Kidney tubule cell (primary cell): ENCODE results near the gene SERPINA6.

ENCODE experiments used
- DNase-seq: peaks from one replicate; pipeline ENCODE4 v3.0.0-alpha.2; 2018; ENCODE audit warnings: low spot score

SERPINA6 gene

DNA sequence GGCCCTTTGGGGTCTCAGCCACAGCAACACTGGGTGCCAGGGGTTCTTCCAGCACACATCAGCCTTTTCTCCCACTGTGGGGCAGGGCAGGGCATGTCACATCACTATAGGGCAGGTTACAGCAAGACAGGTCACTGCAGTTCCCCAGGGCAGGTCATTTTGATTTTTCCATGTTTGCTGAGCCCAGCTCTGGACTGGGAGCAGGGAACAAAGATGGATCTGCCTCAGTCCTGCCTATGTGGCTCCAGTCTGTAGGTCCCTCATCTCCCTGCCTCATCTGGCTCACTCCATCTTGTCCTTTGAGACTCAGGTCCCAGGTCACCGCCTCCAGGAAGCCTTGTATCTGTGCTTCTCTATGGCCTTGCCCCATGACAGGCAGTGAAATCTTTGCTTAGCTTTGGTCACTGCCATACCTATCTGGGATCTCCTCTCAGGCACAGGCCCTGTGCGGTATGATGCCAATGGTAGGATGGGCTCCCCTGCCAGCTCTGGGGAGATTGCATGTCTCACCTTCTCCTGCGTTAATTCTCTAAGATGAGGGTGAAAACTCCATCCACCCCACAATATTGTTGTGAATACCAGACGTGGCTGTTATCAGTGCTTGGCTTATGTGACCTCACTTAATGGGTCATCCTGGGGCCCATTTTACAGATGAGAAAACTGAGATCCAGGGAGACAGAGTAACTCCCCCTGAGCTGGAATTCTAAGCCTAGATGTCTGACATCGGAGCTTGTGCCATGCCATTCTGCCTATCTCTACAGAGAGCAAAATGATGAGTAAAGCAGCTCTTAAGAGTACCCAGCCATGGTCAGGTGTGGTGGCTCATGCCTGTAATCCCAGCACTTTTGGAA lies 1.5 kb downstream of the SERPINA6 start:
- DNase-seq = no peak

DNA sequence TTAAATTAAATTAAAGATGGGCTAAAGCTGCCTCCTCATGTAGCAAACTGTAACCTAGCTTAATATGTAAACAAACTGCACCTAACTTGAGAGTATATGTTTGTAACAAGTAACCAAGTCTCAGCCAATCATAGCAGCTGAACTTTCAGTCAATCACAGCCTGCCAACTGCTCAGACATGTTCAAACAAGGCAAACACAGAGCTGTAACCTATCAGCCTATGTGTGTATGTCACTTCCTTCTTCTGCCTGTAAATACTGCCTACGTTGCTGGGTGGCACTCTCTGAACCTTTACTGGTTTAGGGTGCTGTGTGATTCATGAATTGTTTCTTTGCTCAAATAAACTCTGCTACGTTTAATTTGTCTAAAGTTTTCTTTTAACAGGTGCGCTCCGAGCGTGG lies 2.9 kb downstream of the SERPINA6 start:
- DNase-seq = peak; percentile 59

DNA sequence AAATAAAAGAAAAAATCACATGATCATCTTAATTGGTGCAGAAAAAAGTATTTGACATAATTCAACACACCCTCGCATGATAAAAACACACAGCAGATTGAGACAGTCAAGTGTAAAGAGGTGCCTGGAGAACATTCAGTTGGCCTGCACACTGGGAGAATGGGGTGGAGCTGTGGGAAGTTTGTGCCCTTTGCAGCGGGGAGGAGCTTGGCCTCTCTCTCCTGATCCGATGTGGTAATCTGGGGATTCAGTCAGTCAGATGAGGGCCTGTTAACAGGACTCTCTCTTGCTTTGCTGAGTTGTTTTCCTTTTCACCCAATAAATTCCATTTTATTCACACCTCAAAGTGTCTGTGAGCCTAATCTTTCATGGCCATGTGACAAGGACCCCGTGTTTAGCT lies 5.9 kb downstream of the SERPINA6 start:
- no peak for DNase-seq

DNA sequence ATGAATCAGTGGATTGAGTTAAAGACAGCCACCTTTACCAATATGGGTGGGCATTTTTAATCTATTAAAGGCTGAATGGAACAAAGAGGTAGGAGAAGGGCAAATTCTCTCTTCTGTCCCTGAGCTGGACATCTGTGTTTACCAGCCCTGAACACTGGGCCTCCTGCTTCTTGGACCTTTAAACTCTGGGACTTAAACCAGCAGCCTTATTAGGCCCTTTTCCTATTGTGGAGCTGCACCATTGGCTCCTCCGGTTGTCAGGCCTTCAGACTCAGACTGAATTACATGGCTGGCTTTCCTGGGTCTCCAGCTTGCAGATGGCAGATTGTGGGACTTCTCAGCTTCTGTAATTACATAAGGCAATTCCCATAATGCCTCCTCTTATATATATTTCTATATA lies 6.4 kb downstream of the SERPINA6 start:
- no peak for DNase-seq

DNA sequence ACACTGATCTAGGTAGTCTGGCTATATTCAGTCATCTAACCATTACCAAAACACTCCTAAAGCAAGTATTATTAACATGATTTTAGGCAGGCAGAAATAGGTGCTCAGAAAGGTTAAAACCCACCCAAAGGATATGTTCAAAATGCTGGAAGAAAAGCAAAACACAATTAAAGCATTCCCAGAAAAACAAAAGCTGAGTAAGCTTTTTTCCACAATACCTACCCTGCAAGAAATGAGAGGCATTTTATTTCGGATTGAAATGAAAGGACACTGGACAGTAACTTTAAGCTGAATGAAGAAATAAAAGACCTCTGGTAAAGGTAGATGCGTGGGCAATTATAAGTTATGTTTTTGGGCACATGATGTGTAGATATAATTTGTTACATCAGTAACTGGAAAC lies 8.2 kb downstream of the SERPINA6 start:
- DNase-seq = no peak

DNA sequence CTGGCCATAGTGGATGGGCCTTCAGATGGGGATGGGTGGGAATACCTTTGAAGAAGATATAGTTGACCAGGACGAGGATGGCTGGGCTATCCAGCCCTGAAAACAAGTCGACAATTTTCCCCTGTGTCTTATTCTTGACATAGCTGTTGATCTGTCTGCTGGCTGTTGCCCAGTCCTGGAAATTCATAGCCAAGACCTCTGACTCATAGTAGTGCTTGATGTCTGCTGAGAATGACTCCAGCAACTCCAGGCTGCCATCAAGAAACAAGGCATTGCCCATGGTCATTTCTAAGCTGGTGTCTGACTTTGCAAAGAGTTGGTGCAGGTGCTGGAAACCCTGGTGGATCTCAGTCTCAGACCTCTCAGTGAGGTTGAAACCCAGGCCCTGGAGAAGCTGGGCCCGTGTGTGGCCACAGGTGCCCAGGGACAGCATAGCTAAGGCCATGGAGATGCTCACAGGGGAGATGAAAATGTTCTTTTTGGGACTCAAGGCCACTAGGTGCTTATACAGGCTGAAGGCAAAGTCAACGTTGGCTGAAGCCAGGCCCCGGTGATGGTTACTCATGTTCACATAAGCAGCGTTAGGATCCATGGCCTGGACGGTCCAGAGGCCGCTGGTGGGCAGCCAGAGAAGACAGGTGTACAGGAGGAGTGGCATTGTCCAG lies 9.0 kb downstream of the SERPINA6 start:
- DNase-seq = peak; percentile 43

DNA sequence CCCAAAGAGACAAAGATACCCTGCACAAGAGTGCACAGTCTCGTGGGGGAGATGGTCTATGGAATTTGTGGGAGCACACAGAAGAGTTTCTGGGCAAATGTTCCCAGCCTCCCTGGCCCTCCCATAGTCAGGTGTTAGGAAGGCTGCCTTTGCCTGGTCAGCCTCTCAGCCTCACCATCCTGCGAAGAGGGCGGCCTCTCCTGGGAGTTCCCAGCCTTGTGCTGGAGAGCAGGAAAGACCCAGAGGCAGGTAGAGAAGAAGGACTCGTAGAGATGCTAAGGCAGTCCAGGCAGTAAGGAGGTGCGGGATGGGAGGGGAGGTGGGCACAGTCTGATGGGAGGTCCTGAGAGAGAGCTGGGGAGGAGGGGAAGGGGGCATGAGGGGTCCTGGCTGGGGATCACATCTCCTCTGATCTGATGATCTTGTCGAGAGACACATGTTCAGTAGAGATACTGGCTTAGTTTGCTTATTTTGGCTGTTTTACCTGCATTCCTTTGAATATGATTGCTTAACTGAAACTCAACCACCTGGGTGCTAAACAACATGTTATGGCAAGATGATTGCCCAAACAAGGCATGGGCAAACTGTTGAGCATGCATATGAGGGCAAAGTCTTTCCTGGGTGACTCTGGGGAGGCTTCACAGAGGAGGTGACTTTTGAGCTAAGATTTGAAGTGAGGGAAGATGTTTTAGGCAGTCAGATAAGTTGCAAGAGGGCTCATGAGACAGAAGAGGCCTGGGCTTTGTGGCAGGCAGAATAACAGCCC lies 10.5 kb downstream of the SERPINA6 start:
- DNase-seq = no peak

DNA sequence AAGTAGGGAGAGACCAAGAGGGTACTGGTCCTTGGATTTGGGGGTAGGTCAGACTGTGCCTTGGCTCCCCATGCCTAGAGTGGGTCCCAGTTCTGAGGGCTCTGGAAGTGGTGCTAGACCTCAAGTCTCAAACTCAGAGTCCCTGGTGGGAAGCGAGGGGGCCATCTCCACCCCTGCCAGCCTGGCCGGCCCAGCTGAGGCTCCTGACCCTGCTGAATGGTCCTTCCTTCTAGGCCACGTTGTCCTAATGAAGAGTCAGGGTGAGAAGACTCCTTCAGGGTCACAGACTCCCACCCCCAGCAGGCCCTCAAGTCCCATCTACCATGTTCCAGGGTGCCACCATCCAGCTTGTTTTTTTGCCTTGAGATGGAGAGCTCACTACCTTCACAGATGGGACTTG lies 12.9 kb downstream of the SERPINA6 start:
- no peak for DNase-seq

DNA sequence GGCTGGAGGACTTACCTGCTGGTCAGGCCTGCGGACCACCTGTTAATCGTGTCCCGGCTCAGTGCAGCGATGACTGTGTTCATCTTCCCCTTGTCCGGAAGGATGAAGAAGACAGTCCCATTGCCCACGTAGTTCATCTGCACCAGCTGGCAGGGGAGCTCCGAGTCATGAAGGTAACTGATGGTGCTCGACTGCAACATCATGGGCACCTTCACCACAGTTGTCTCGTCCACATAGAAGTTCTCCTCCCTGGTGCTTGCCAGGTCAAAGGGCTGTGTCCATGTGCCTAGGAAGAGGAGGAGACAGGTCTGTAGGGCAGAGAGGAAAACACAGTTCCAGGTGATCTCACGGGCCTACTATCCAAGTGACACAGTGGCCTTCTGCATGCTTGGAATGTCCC lies 13.4 kb downstream of the SERPINA6 start:
- no peak for DNase-seq

DNA sequence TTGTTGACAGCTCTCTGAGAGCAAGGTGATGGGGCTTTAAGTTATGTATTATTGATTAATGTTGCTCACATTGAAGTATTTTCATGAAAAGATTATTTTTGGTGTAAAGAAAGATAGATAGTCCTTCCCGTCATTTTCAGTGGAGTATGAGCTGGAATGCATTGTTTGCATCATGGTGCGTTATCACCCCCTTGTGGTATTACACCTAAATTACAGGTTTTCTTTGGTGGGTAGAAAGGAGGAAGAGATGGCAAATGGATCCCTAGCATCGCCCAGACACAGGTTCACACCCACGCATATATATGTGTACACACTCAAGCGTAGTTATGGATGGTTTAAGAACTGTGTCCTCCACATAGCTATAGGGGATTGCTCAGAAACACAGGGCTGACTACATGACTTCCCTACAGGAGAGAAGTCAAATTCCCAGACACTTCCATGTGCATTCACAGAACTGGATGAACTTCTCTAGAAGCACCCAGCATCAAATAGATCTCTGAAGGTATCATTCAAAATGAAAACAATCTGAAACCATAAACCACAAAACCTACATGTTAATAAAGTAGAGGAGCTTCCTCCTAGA lies 15.6 kb downstream of the SERPINA6 start:
- DNase-seq = no peak

DNA sequence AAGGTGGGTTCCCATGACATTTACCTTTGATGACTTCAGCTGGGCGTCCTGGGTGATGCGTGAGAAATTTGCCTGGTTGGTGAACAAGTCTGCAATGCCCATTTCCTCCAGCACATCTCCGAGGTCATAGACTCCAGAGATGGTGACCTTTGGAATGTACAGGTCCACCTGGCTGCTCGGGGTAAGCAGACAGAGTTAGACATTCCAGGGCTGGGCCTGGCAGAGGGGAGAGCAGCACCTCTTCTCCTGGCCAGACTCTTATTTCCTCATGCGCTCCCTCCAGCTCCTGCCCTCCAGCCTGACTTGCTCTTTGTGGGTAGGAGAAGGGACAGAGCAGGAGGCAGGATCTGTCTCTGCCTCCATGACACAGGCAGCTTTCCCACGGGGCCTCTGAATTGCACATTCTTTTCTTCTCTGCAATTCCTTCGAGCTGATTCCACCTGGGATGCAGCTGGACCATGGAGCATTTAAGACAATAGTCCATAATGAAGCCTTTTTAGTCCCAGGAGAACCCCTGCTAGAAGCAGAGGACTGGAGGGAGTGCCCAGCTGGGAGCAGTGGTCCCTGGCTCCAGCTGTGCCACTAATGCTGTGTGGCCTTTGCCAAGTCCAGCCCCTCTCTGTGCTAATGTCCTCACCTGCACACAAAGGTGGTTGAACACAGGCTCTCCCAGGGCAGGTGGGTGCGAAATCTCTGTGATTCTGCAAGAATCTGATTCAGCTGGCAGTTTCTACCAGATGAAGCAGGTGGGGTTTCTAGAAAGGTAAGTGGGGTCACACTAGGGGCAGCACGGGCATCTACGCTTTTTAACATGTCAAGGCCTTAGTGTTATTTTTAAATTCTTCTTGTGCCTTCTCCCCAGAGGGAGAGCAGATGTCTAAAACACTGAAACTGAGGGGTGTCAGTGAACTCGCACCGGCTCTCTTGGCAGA lies 16.8 kb downstream of the SERPINA6 start:
- no peak for DNase-seq

DNA sequence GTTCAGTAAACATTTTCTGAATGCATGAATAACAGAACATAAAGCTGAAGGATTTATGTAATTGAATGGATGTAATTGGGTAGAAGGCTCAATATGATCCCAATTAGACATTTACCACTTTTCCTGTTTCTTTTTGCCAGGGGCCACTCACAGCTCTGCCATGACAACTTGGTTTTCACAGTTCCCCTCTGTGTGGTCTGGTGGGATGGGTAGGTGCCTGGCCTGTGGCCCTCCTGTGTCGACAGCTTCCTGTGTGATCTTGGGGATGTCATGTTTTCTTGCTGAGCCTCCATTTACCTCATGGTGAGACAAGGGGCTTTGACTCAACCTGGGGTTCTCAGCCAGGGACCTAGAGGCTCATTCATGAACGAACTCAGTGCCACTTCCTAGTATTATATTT lies 17.5 kb downstream of the SERPINA6 start:
- no peak for DNase-seq

DNA sequence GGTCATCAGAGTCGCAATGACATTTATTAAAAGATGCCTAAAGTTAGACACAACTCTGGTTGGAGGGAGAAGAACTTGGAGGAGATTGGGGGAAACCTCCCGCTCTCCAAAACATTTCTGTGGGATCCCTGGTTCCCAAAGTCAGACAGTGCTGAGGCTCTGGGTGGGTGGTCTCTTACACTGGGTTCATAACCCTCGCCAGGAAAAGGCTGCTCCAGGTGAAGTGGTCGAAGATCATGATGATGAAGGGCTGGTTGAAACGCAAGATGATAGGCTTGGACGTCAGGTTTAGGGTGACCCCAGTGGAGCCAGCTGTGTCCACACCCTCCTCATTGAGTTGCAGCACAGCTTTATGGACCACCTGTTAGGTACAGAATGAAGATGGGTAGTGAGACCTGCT lies 18.9 kb downstream of the SERPINA6 start:
- no peak for DNase-seq

DNA sequence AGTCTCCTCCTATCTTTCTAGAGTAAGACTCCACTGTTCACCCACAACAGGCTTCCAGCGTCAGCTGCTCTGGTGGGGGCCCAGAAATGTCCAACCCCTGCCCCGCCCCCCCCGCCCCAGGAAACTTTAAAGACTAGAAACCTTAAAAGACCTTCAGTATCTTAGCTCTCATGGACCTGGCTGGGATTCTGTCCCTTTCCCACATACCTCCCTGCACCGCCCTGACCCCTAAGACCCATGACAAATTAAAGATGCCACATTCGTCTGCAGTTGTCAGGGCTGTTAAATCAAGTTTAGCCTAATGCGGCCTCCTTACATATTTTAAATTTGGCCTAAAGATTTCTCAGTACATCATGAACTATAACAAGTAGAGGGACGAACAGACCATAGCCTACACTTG lies 20.0 kb downstream of the SERPINA6 start:
- DNase-seq = no peak

DNA sequence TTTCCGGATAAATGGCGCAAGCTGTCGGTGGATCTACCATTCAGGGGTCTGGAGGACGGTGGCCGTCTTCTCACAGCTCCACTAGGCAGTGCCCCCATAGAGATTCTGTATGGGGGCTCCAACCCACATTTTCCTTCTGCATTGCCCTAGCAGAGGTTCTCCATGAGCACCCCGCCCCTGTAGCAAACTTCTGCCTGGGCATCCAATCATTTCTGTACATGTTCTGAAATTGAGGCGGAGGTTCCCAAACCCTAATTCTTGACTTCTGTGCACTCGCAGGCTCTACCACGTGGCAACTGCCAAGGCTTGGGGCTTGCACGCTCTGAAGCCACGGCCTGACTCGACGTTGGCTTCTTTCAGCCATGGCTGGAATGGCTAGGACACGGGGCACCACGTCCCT lies 25.0 kb downstream of the SERPINA6 start:
- no peak for DNase-seq

DNA sequence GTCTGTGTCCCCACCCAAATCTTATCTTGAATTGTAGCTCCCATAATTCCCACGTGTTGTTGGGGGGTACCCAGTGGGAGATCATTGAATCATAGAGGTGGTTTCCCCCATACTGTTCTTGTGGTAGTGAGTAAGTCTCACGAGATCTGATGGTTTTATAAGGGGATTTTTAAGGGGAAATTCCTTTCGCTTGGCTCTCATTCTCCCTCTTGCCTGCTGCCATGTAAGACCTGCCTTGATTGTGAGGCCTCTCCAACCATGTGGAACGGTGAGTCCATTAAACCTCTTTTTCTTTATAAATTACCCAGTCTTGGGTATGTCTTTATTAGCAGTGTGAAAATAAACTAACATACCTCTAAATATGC lies 27.0 kb downstream of the SERPINA6 start:
- peak; percentile 11 for DNase-seq

DNA sequence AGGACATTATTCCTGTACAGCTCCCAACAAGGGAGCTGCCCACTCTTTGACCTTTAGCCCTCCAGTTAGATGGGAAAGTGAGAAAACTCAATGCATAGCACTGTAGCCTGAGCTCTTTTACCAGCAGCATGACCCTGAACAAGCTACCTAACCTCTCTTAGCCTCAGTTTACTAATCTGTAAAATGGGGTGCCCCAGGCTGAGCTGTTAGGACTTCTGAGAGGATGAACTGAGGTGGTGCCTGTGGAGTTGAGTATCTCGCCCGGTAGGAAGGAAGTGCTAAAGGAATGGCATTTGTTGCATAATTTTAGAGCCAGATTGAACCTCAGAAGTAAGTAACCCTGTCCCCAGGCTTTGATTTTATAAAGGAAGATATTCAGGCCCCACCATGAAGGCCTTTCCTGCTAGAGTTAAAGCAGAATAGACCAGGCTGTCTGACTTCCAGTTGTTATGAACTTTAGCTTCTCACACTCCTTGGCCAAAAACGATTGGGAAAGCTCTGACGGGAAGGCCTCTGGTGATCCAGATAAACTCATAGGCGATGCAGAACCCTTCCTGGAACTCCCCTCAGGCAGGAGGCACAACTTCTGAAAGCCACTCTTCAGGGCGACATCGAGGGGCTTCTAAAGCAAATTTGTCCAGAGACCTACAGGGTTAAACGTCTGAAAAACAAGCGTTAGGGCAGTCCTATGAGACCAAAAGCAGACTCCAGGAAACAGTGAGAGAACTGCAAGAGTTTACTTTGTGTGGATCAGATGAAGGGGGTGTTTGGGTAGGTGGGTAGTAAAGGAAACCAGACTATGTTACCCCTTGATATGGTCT lies 27.6 kb downstream of the SERPINA6 start:
- DNase-seq = no peak

DNA sequence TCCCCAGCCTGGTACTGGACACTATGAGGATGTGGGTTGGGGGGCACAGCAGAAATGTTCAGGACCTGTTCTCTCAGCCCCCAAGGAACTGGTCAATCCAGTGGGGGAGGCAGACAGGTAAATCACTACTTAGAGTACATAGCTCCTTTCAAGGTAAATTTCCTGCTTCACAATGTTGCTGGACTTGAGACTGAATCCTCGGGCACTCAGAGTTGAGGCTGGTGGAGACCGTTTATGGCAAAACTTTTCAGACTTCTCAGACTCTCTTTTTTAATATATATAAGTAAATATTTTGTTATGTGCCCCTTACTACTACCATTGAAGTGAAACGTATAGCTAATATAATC lies 29.6 kb downstream of the SERPINA6 start:
- DNase-seq = no peak

DNA sequence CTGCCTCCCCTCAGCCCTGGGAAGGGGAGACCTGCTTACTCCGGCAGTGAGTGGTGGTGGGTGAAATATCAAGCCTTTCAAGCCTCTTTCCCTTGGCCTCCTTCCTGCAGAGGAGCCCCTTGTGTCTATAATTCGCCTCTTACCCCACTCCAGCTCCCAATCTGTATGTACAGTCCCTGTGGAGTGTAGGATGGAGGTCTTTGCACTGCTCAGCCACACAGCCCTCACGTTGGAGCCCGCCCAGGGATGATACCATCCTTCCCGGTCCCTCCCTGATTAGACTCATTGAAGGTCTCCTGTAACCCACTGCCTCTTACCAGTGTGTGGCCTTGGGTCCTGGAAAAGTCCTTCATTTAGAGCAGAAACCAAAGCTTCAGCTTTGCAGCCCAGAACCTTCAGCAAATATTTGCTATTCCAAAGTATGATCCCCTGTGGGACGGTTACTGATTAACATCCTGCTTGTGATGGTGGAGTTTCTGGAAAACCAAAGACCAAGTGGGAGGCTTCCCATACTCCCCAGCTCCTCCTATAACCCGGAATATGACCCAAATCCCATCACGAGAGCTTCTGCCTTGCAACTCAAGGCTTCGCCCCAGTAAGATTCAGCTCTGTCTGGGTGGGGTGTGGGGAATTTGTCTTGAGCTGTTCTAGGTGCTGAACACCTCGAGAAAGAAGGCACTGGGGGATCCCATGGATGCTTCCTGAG lies 30.1 kb downstream of the SERPINA6 start, which contains the start of gene SERPINA10:
Gene SERPINA10, minus strand, starts transcription at position 397 of the 706 bp plus-strand sequence. CDS start 2,675 bp downstream, outside the sequence.
- DNase-seq = no peak

DNA sequence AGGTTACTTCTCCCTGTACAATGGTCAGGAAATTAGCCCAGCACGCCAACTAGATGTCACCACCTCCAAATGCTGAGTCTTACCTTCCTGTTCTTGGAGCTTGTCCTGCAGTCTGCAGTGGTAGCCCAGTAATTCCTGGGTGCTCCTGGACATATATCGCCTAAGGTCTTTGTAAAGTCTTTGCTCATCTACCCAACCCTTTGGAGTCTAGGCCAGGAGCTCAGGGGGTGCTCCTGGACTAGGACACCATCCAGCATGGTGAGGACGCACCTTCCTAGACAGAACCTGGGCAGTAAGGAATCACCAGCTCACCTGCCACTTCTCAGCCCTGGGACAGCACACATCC lies 30.6 kb downstream of the SERPINA6 start:
- DNase-seq = no peak
